SU-DHL-6 (cell line): ENCODE measurements around the gene SURF6.

ENCODE experiments used
- H2AFZ ChIP-seq: fragments of 200-600 bp; sonication (generic); 2 replicates; pipeline ENCODE4 v1.6.1; 2014; ENCODE audit warnings: low read depth, mild to moderate bottlenecking, moderate library complexity, mixed read lengths, antibody characterized with exemption, low read length; ENCODE audit not compliant: severe bottlenecking
- H3F3A ChIP-seq: fragments of 200-600 bp; shearing (Covaris generic); 2 replicates; pipeline ENCODE4 v1.6.0; 2016; ENCODE audit warnings: antibody characterized with exemption, mild to moderate bottlenecking; ENCODE audit not compliant: insufficient read depth
- H3K27ac ChIP-seq: fragments of 200-600 bp; sonication (generic); 2 replicates; pipeline ENCODE4 v1.5.1; 2016; ENCODE audit warnings: low read depth, mild to moderate bottlenecking, low read length, moderate library complexity, mixed read lengths
- H3K27me3 ChIP-seq: fragments of 200-600 bp; sonication (generic), shearing (Covaris generic); 2 replicates; pipeline ENCODE4 v1.6.0; 2014; ENCODE audit warnings: mild to moderate bottlenecking, low read length
- H3K36me3 ChIP-seq: fragments of 200-600 bp; sonication (generic); 2 replicates; pipeline ENCODE4 v1.6.1; 2014; ENCODE audit warnings: mild to moderate bottlenecking, low read length, mixed read lengths
- H3K4me2 ChIP-seq: fragments of 300-600, 200-600 bp; shearing (Covaris generic), sonication (generic); 2 replicates; pipeline ENCODE4 v1.6.0; 2014; ENCODE audit warnings: low read length, low read depth, mild to moderate bottlenecking; ENCODE audit not compliant: poor library complexity, severe bottlenecking
- H3K4me3 ChIP-seq: fragments of 200-600 bp; sonication (generic); 2 replicates; pipeline ENCODE4 v1.5.1; 2014; ENCODE audit warnings: antibody characterized with exemption, low read length, mild to moderate bottlenecking, mixed read lengths; ENCODE audit not compliant: insufficient read depth, poor library complexity, severe bottlenecking
- H3K79me2 ChIP-seq: fragments of 200-600 bp; sonication (generic); 2 replicates; pipeline ENCODE4 v1.6.1; 2014; ENCODE audit warnings: mild to moderate bottlenecking, low read length, moderate library complexity; ENCODE audit not compliant: insufficient read depth
- H3K9ac ChIP-seq: fragments of 200-600 bp; sonication (generic); 2 replicates; pipeline ENCODE4 v1.7.0; 2014; ENCODE audit warnings: mild to moderate bottlenecking, low read length
- H3K9me2 ChIP-seq: fragments of 200-600 bp; sonication (generic); replicated peaks from 2 replicates; pipeline ENCODE4 v1.6.1; 2014; ENCODE audit warnings: low read length; ENCODE audit not compliant: insufficient read depth
- H3K9me3 ChIP-seq: fragments of 200-600 bp; sonication (generic); 2 replicates; pipeline ENCODE4 v1.6.1; 2014; ENCODE audit warnings: low read length, mixed read lengths; ENCODE audit not compliant: insufficient read depth
- H4K20me1 ChIP-seq: fragments of 200-600 bp; sonication (generic); 2 replicates; pipeline ENCODE4 v1.6.1; 2014; ENCODE audit warnings: low read depth, mild to moderate bottlenecking, antibody characterized with exemption, low read length, moderate library complexity, mixed read lengths
- EZH2phosphoT487 ChIP-seq: fragments of 200-600 bp; sonication (generic), shearing (Covaris generic); conservative IDR thresholded peaks from 2 replicates; pipeline ENCODE4 v1.6.1; 2018; ENCODE audit warnings: mild to moderate bottlenecking, antibody characterized with exemption, low read length, moderate library complexity, mixed read lengths
- TF ChIP-seq, protein P1 (sequence below): fragments of 200-600 bp; sonication (generic); IDR thresholded peaks from one replicate; pipeline ENCODE4 v1.5.1; 2017; ENCODE audit warnings: antibody characterized with exemption, mild to moderate bottlenecking, low read length, moderate library complexity; ENCODE audit not compliant: insufficient read depth, poor library complexity, severe bottlenecking

The SURF6 gene

DNA sequence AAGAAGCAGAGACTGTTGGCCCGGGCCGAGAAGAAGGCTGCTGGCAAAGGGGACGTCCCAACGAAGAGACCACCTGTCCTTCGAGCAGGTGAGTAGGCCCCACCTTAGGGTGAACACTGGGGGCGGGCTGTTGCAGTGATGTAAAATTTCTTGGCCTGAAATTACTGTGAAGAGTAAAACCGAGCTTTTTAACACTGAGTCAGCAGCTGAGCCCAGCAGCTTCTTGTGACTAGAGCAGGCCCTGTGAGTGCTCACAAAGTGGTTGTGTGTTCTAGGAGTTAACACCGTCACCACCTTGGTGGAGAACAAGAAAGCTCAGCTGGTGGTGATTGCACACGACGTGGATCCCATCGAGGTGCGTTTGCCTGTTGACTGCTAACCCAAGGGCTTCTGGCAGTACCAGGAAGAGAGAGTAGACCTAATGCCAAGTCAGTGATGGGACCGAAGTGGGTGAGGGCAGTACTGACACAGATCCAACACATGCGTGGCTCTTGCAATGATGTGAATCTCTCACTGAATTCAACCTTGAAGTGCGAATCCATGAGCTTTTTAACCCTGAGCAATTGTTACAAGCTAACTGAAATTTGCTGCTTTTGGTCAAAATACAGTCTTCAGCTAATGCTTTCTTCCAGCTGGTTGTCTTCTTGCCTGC lies 14.1 kb upstream of the SURF6 start:
- H3K36me3 ChIP-seq = peaks cover 35% of the 10 kb centered on the region
- H3K9ac ChIP-seq = 0 out of 2 replicates have a peak overlapping the region, but pooled peaks have one; percentile 100
- H3K9me3 ChIP-seq = no peaks in the 10 kb centered on the region
- no peak overlapping the region for H3K4me3 ChIP-seq
- H3K79me2 ChIP-seq = peaks cover 40% of the 10 kb centered on the region
- H3F3A ChIP-seq = peaks cover 60% of the 10 kb centered on the region
- TF ChIP-seq, protein P1, sequence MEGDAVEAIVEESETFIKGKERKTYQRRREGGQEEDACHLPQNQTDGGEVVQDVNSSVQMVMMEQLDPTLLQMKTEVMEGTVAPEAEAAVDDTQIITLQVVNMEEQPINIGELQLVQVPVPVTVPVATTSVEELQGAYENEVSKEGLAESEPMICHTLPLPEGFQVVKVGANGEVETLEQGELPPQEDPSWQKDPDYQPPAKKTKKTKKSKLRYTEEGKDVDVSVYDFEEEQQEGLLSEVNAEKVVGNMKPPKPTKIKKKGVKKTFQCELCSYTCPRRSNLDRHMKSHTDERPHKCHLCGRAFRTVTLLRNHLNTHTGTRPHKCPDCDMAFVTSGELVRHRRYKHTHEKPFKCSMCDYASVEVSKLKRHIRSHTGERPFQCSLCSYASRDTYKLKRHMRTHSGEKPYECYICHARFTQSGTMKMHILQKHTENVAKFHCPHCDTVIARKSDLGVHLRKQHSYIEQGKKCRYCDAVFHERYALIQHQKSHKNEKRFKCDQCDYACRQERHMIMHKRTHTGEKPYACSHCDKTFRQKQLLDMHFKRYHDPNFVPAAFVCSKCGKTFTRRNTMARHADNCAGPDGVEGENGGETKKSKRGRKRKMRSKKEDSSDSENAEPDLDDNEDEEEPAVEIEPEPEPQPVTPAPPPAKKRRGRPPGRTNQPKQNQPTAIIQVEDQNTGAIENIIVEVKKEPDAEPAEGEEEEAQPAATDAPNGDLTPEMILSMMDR = no peak
- TF ChIP-seq EZH2phosphoT487 = no peak
- peak overlapping the region; percentile 77 for H3K4me2 ChIP-seq
- no peaks in the 10 kb centered on the region; the same call in 1 of the 2 replicates for H4K20me1 ChIP-seq
- no peaks in the 10 kb centered on the region for H3K9me2 ChIP-seq
- H3K27me3 ChIP-seq = no peaks in the 10 kb centered on the region
- no peak overlapping the region for H2AFZ ChIP-seq
- H3K27ac ChIP-seq = no peak overlapping the region

DNA sequence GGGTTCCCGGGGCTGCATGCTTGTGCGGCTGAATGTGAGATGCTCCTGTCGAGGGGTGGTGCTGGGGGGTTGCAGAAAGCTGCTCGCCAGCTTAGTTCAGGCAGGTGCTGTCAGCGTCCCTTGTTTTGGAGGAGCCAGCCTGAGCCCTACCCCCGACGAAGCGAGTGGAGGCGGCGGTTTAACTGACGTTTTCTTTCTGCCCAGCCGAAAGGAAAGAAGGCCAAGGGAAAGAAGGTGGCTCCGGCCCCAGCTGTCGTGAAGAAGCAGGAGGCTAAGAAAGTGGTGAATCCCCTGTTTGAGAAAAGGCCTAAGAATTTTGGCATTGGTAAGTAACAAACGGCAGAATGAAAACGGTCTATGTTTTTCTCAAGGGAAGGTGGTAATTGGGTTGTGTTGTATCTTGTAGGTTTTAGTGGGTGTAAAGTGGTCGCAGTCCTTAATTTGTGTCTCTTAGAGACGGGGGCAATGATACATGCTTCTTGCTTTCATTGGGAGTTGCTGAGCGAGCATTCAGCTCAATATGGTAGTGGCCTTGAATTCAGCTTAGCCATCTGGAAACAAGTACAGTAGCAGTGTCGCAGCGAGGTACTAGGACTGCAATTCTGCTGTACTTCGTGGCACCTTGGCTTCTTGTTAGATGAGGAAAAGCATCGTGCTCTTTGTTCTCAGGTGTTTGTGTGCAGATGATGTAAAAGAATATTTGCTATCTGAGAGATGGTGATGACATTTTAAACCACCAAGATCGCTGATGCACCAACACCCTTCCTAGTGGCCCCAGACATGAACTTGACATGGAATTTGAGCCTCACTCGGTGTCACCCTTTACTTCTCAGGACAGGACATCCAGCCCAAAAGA lies 13.0 kb upstream of the SURF6 start:
- H3K79me2 ChIP-seq = peaks cover 40% of the 10 kb centered on the region
- H3K9ac ChIP-seq = peak overlapping the region; percentile 100
- peaks cover 35% of the 10 kb centered on the region for H3K36me3 ChIP-seq
- H3K4me3 ChIP-seq = peak overlapping the region; percentile 99
- H3F3A ChIP-seq = peaks cover 56% of the 10 kb centered on the region
- H4K20me1 ChIP-seq = no peaks in the 10 kb centered on the region; the same call in 1 of the 2 replicates
- H3K9me3 ChIP-seq = no peaks in the 10 kb centered on the region
- peak overlapping the region; percentile 77 for H3K4me2 ChIP-seq
- H3K27me3 ChIP-seq = no peaks in the 10 kb centered on the region
- H3K27ac ChIP-seq = peak overlapping the region; percentile 92
- H2AFZ ChIP-seq = no peak overlapping the region
- H3K9me2 ChIP-seq = no peaks in the 10 kb centered on the region
- TF ChIP-seq, protein P1 = no peak
- TF ChIP-seq EZH2phosphoT487 = no peak

GRCh38 chr9:133347985-133348717 lies 12.2 kb upstream of the SURF6 start, which contains the start of the genes MED22 and RPL7A:
MED22 (minus strand) TSS chr9:133348131; CDS start chr9:133346662, 1,469 bp downstream.
RPL7A (plus strand) TSS chr9:133348218; CDS start chr9:133348244, 26 bp downstream.
- Histone ChIP-seq H3K4me3 (peak within 1 kb of the TSS; percentile 99), H3K79me2 (peaks cover 40% of the 10 kb centered on the region), H3F3A (peaks cover 48% of the 10 kb centered on the region), H2AFZ (no peak within 1 kb of the TSS), H3K9ac (peak within 1 kb of the TSS; percentile 100), H3K9me3 (no peaks in the 10 kb centered on the region), H3K27me3 (no peaks in the 10 kb centered on the region), H3K27ac (peak within 1 kb of the TSS; percentile 92), H3K36me3 (peaks cover 35% of the 10 kb centered on the region), H4K20me1 (no peaks in the 10 kb centered on the region; the same call in 1 of the 2 replicates), H3K4me2 (peak within 1 kb of the TSS; percentile 77), H3K9me2 (no peaks in the 10 kb centered on the region)
- TF ChIP-seq, protein P1 = no peak
- TF ChIP-seq EZH2phosphoT487 = no peak
